IMR-90 (cell line): ENCODE measurements around the gene PITPNC1. TPM values are rescaled to one million over a fixed set of nuclear protein-coding genes. Genes with fewer than 3 reads are reported as not detected.

Experiments
- ATAC-seq: fragments of 200-7000 bp; cut with Tn5 transposase; 2 replicates; pipeline ENCODE4 v1.9.1; 2020; ENCODE audit warnings: low read depth, mild to moderate bottlenecking, moderate library complexity
- BruUV-seq: library from RNA; stranded (reverse); fragments of 400-500 nt; replicated peaks from 2 replicates; lab custom pipeline; 2021; lab: Mats Ljungman, UMichigan
- CTCF ChIA-PET: fragments of 300-600 bp; formaldehyde crosslinking; extraction: SDS; loops from one replicate; lab custom pipeline; 2021; ENCODE audit warnings: antibody characterized with exemption; lab: Yijun Ruan, JAX
- POLR2A ChIA-PET: fragments of 300-600 bp; sonication (Branson Sonifier 250); formaldehyde crosslinking; loops from one replicate; lab custom pipeline; 2022; ENCODE audit warnings: antibody characterized with exemption; ENCODE audit not compliant: unreplicated experiment; lab: Charles Lee
- DNase-seq: peaks from one replicate; pipeline ENCODE4 v3.0.0; 2013
- H2AFZ ChIP-seq: replicated peaks from 2 replicates; pipeline ENCODE3; 2013; ENCODE audit warnings: low read length, mild to moderate bottlenecking; ENCODE audit not compliant: poor library complexity
- H2AK5ac ChIP-seq: 2 replicates; pipeline ENCODE4 v1.6.1; 2013; ENCODE audit warnings: low read depth, low read length, inconsistent platforms
- H2AK9ac ChIP-seq: replicated peaks from 2 replicates; pipeline ENCODE3; 2013; ENCODE audit warnings: mild to moderate bottlenecking, low read depth, low read length, moderate library complexity; ENCODE audit not compliant: poor library complexity
- H2BK120ac ChIP-seq: 2 replicates; pipeline ENCODE4 v1.6.1; 2013; ENCODE audit warnings: low read depth, low read length, inconsistent platforms
- H2BK15ac ChIP-seq: 3 replicates; pipeline ENCODE4 v1.6.1; 2013; ENCODE audit warnings: low read depth, low read length, inconsistent platforms
- H2BK20ac ChIP-seq: 2 replicates; pipeline ENCODE4 v1.6.1; 2013; ENCODE audit warnings: low read depth, mild to moderate bottlenecking, inconsistent platforms, low read length, moderate library complexity
- H2BK5ac ChIP-seq: 2 replicates; pipeline ENCODE4 v1.6.1; 2013; ENCODE audit warnings: mild to moderate bottlenecking, low read depth, low read length, inconsistent platforms; ENCODE audit not compliant: poor library complexity, severe bottlenecking
- H3K14ac ChIP-seq: replicated peaks from 2 replicates; pipeline ENCODE4 v1.6.1; 2013; ENCODE audit warnings: low read depth, low read length, inconsistent platforms
- H3K18ac ChIP-seq: 2 replicates; pipeline ENCODE4 v1.6.1; 2013; ENCODE audit warnings: low read depth, low read length, control low read depth
- H3K23ac ChIP-seq: 2 replicates; pipeline ENCODE4 v1.6.1; 2013; ENCODE audit warnings: low read depth, low read length, inconsistent platforms
- H3K27ac ChIP-seq: 2 replicates; pipeline ENCODE4 v1.5.1; 2013; ENCODE audit warnings: mild to moderate bottlenecking, control low read depth, low read length; ENCODE audit not compliant: insufficient read depth
- H3K27me3 ChIP-seq: 2 replicates; pipeline ENCODE4 v1.6.1; 2013; ENCODE audit warnings: low read length; ENCODE audit not compliant: control insufficient read depth, insufficient read depth
- H3K36me3 ChIP-seq: 2 replicates; pipeline ENCODE4 v1.6.1; 2013; ENCODE audit warnings: low read length, mixed read lengths; ENCODE audit not compliant: control insufficient read depth, insufficient read depth
- H3K4ac ChIP-seq: 2 replicates; pipeline ENCODE4 v1.6.1; 2013; ENCODE audit warnings: low read depth, low read length, inconsistent platforms
- H3K4me1 ChIP-seq: 2 replicates; pipeline ENCODE4 v1.6.1; 2013; ENCODE audit warnings: low read length, mixed read lengths; ENCODE audit not compliant: control insufficient read depth, insufficient read depth
- H3K4me2 ChIP-seq: 2 replicates; pipeline ENCODE4 v1.6.1; 2013; ENCODE audit warnings: low read depth, mild to moderate bottlenecking, control low read depth, low read length, moderate library complexity
- H3K4me3 ChIP-seq: 2 replicates; pipeline ENCODE4 v1.5.1; 2013; ENCODE audit warnings: low read depth, mild to moderate bottlenecking, control low read depth, low read length, moderate library complexity; ENCODE audit not compliant: insufficient read depth
- H3K56ac ChIP-seq: 2 replicates; pipeline ENCODE4 v1.6.1; 2013; ENCODE audit warnings: low read length, inconsistent platforms; ENCODE audit not compliant: insufficient read depth; ENCODE audit errors: extremely low read depth
- H3K79me1 ChIP-seq, 2 experiments: 2 replicates each; pipeline ENCODE4 v1.6.1; 2013; ENCODE audit warnings: low read length in 2 of 2, inconsistent platforms in 1 of 2, low read depth in 1 of 2
- H3K9ac ChIP-seq: 2 replicates; pipeline ENCODE4 v1.6.1; 2013; ENCODE audit warnings: low read depth, low read length, control low read depth
- H3K9me1 ChIP-seq: 2 replicates; pipeline ENCODE4 v1.6.1; 2013; ENCODE audit warnings: low read length, inconsistent platforms; ENCODE audit not compliant: insufficient read depth
- H3K9me3 ChIP-seq: 2 replicates; pipeline ENCODE4 v1.6.1; 2013; ENCODE audit warnings: low read length; ENCODE audit not compliant: control insufficient read depth, insufficient read depth
- H4K20me1 ChIP-seq: 2 replicates; pipeline ENCODE4 v1.6.1; 2013; ENCODE audit warnings: low read length, inconsistent platforms; ENCODE audit not compliant: insufficient read depth
- H4K5ac ChIP-seq: 2 replicates; pipeline ENCODE4 v1.6.1; 2013; ENCODE audit warnings: mild to moderate bottlenecking, low read depth, low read length, control low read depth
- H4K8ac ChIP-seq, 2 experiments: 2 replicates each; pipeline ENCODE4 v1.6.1; 2013; ENCODE audit warnings: low read depth in 2 of 2, low read length in 2 of 2, control low read depth in 1 of 2, inconsistent platforms in 1 of 2
- H4K91ac ChIP-seq: 2 replicates; pipeline ENCODE4 v1.6.1; 2013; ENCODE audit warnings: low read depth, low read length, inconsistent platforms; ENCODE audit not compliant: insufficient read depth
- MAZ ChIP-seq: IDR thresholded peaks from 2 replicates; pipeline ENCODE4 v1.6.1; 2012; ENCODE audit warnings: low read depth, mild to moderate bottlenecking, low read length, improper control_type of control experiment, moderate library complexity, borderline replicate concordance
- MXI1 ChIP-seq: IDR thresholded peaks from 2 replicates; pipeline ENCODE4 v1.6.1; 2012; ENCODE audit warnings: low read depth, mild to moderate bottlenecking, low read length, moderate library complexity, borderline replicate concordance
- WGBS, 2 experiments: methylation state at CpG; one replicate each; pipeline versions ENCODE4 v1.1.5 to v1.1.7; 2013; ENCODE audit warnings: missing lambda C conversion rate in 2 of 2; ENCODE audit not compliant: insufficient read length in 1 of 2; ENCODE audit errors: extremely low coverage in 2 of 2; 5-methylcytosine and 5-hydroxymethylcytosine counted together
- dilution Hi-C: fragments of 300-500 bp; cut with HindIII; formaldehyde crosslinking; loops from one replicate; pipeline ENCODE4 v1.14.3; 2018; ENCODE audit warnings: low sequenced_read_pairs; ENCODE audit not compliant: unreplicated experiment
- in situ Hi-C: fragments of 300-500 bp; cut with MboI; formaldehyde crosslinking; loops from 3 replicates; pipeline ENCODE4 v1.14.3; 2019; ENCODE audit warnings: low sequenced_read_pairs, inconsistent platforms, mixed read lengths
- intact Hi-C: fragments of 100-400 bp; cut with micrococcal nuclease; formaldehyde crosslinking; loops from 2 replicates; pipeline ENCODE4 v1.10.0; 2022
- polyA plus RNA-seq, 3 experiments: library from polyadenylated mRNA; depleted of rRNA; stranded (reverse); fragments of >200 nt; gene quantifications; 2 replicates each; pipeline ENCODE4 v1.2.3, GENCODE V29; 2012; ENCODE audit warnings: low replicate concordance in 1 of 3
- total RNA-seq: library from RNA; depleted of rRNA; stranded (reverse); fragments of >200 nt; gene quantifications from 2 replicates; pipeline ENCODE4 v1.2.3, GENCODE V29; 2012

The PITPNC1 gene
- total and polyA plus RNA-seq, 2 of the 4 experiments (the other 2 are of a cell fraction): 4.1 TPM

GRCh38 chr17:67435786-67436185, 58.7 kb downstream of the PITPNC1 start:
- intact Hi-C loops (no loop called here), in situ Hi-C loops (no loop called here), dilution Hi-C loops (no loop called here)
- Histone ChIP-seq H2AFZ (no peak overlapping the region), H4K5ac (no peak overlapping the region), H4K91ac (no peak overlapping the region), H3K56ac (no peak overlapping the region), H3K9me3 (no peaks in the 10 kb centered on the region), H3K14ac (no peak overlapping the region), H2BK120ac (no peak overlapping the region), H3K23ac (no peak overlapping the region), H4K20me1 (no peaks in the 10 kb centered on the region), H3K9me1 (peaks cover 4% of the 10 kb centered on the region; the same call in 1 of the 2 replicates), H3K4me3 (no peak overlapping the region), H3K27me3 (no peaks in the 10 kb centered on the region), H3K36me3 (no peaks in the 10 kb centered on the region), H2AK9ac (no peak overlapping the region), H3K18ac (no peak overlapping the region), H2BK20ac (no peak overlapping the region), H3K4ac (no peak overlapping the region), H3K4me1 (peaks cover 4% of the 10 kb centered on the region; the same call in 1 of the 2 replicates), H3K79me1 (peaks cover 24 to 40% of the 10 kb centered on the region in 2 experiments), H2AK5ac (no peak overlapping the region), H2BK5ac (no peak overlapping the region), H4K8ac (no peak overlapping the region), H2BK15ac (no peak overlapping the region), H3K9ac (no peak overlapping the region), H3K4me2 (no peak overlapping the region), H3K27ac (no peak overlapping the region)
- DNase-seq (no peak), ATAC-seq (no peak)
- TF ChIP-seq MXI1 (no peak), MAZ (no peak)
- ChIA-PET POLR2A (no interaction called here), CTCF (no interaction called here)
- no TSS peak for BruUV-seq
- WGBS, 2 experiments: 100% methylated on average over 1 of the region's 5 CpGs; no CpG with 5 or more reads in 1 of the 2 experiments
